GM19238 (cell line): ENCODE results near the gene WDR27.
"Not testable (repeated sequence)": the region's sequence is repeated elsewhere in the genome, so short reads cannot be mapped to it uniquely, and the experiment has no call there.

ENCODE experiments used
- DNase-seq: peaks from one replicate; pipeline ENCODE4 v3.0.0; 2011; ENCODE audit warnings: low spot score; ENCODE audit not compliant: insufficient read length

WDR27 gene

DNA sequence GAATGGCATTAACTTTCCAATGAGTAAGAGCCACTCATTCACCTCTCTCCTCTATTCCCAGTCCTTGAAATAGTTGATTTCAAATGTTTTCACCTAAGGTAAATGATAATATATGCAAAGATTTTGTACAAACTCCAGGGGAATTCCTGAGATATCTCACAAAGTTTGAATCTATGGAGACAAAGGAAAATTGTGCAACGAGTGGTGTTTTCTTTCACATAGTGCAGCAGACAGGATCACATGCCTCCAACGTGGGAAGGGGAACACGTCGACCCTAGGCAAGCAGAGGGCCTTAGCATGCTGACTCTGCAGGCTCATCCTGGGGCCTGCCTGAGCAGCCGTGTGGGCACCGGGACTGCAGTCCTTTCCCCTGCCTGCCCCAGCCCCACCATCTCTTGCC lies 252.6 kb downstream of the WDR27 start:
- DNase-seq: no peak

DNA sequence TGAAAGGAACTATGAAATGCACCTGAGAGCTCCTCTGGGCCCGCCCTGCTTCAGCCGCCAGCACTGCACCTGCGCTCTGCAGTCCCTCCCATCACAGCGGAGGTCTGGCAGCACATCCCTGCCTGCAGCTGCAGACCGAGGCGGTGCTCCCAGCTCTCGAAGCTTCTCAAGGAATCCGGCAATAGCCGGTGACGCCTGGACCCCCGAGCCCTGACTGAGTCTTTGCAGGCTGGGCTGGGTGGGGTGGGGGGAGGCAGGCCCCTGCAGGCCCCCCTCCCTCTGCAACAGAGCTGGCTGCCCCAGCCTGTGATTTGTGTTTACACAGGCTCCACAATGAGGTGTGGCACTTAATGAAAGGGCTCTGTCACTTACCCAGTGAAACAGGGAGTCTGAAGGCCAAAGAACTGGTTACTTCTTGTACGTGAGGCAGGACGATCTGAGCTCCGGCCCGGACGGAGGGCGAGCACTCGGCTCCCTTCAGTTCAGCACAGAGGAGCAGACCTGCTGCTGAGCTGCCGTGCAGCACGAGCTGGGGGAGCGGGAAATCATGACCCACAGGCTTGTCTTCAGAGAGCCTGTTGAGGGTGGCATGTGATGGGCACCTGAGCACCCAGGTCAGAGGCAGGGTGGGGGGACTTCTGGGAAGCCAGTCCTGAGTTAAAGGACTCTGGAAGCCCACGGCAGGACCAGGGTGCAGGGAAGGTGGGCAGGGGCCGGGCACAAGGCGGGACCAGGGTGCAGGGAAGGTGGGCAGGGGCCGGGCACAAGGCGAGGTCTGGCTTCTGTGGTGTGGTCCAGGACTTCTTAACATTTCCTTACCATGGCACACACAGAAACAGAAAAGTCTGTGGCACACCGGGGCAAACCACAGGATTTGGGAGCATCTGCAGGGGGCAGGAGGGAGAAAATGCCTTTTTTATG lies 255.9 kb downstream of the WDR27 start:
- DNase-seq: no peak

DNA sequence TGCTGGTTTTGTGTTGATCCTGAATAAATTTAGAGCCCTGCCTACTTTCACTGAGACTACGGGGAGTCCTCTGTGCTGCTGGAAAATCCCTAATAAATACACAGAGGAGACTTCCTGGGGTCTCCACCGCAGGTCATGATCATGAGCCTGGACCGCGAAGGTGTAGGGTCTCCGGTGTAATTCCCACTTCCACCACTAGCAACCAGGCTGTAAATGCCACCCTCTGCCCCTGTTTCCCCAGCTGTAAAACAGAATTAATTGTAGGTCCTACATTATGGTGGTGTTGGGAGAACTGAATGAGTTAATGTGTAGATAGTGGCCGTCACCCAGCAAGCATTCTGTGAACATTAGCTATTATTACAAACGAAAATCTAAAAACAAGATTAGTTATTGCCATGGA lies 256.6 kb downstream of the WDR27 start:
- no peak for DNase-seq

DNA sequence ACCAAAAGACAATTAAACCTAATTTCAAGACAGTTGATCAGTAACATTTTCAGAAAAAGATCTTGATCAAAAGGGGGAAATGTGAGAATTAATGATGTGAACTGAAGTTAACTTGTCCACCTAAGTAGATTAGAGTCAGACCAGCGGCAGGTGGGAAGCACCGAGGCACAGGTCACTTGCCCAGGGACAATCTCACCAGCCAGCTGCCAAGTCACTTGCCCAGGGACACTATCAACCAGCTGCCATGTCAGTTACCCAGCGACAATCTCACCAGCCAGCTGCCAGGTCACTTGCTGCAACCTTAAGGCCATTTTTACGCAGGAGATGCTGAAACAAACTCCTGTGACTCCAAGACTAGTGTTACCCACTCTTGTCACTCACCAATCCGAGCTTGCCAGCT lies 260.5 kb downstream of the WDR27 start:
- DNase-seq: no peak

DNA sequence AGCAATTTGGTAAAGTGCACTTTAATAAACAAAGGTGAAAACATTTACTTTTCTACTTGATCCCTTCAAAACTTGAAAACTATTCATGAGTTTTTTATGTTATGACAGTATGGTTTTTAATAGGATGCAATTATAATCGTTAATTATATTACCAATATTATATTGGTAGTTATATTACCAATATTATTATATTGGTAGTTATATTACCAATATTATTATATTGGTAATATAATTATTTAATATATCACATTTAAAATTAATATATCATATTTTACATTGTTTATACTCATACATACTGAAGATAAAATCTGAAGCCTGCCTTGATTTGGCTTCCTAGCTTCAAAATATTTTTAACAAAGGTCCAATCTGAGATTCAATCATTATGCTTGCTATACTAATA lies 262.1 kb downstream of the WDR27 start:
- no peak for DNase-seq

DNA sequence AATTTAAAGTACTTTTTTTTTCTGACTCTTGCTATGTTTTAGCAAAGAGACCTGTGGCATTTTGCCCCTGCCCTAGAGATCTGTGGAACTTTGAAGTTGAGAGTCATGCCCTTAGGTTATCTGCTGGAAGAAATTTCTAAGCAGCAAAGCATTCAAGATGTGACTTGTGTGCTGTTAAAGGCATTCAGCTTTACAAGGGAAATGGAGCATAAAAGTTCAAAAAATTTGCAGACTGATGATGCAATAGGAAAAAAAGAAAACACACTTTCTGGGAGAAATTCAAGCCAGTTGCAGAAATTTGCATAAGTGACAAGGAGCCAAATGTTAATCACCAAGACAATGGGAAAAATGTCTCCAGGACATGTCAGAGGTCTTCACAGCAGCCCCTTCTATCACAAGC lies 267.3 kb downstream of the WDR27 start:
- DNase-seq: not testable (repeated sequence)

DNA sequence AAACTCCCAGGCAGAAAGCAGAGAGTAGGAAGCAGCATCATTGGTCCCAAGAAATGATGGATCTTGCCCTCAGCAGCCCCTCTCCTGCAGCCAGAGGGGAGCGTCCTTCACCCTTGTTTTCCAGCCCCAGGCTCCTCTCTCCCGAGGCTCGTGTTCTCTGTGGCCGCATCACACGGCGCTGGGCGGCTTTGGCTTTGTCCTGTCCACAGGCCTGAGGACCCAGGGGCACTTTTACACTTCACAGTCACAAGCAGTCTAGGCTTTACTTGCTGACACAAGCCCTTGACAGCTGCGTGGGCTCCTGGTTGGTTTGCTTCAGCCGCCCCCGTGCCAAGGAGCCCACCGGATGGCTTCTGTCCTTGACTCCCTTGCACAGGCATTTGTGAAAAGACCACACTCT lies 272.8 kb downstream of the WDR27 start:
- DNase-seq: no peak

DNA sequence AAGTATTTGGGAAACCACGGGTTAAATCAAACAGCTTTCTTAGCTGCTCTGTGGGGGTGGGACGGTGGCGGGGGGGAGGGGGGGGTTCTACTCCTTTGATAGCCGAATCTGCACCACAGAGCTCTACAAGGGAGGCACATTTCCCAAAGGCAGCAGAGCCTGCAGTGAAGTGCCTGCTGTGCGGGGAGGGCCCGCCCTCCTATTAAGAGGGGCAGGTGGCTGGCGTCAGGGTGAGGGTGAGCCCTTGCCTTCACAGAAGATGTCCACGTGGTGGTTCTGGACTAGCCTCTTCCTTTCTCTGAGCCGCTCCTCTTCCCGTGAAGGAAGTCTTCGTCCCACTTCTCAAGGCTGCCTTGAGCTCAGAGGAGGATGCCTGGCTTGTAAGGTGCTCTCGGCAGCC lies 273.3 kb downstream of the WDR27 start:
- no peak for DNase-seq

DNA sequence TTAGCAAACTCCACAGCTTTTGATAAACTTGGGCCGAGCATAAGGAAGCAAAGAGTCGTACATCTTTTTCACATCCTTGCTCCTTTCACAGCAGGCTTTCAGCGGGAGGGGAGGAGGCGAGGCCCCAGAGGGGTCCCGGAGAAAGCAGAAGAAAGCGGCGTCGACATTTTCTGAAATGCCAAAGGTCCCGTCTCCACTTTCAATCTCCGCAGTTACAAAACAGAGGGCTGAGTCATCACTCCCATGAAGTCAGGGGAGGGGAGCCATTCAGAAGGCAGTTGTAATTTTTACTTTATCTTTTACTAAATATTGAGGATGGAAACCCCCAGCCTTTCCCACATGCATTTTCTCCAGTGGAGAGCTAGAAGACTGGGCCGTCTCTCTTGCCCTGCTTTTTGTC lies 274.0 kb downstream of the WDR27 start:
- no peak for DNase-seq

DNA sequence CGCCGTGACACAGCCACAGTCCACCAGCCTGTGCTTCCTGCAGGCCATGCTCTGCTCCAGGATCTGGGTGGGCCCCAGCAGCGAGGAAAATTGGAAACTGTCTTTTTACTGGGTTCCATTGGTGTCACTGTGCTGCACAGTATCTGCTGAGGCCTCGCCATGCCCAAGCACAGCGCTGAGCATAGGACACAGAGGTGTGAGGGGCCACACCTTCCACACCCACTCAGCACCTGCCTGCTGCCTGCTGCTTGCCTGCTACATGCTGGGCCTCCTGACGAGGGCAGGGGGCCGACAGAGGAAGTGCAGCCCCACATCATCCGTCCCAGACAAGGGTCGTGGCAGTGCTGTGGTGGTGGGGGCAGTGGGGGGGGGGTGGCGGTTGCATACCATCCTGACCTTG lies 275.2 kb downstream of the WDR27 start:
- DNase-seq: no peak

DNA sequence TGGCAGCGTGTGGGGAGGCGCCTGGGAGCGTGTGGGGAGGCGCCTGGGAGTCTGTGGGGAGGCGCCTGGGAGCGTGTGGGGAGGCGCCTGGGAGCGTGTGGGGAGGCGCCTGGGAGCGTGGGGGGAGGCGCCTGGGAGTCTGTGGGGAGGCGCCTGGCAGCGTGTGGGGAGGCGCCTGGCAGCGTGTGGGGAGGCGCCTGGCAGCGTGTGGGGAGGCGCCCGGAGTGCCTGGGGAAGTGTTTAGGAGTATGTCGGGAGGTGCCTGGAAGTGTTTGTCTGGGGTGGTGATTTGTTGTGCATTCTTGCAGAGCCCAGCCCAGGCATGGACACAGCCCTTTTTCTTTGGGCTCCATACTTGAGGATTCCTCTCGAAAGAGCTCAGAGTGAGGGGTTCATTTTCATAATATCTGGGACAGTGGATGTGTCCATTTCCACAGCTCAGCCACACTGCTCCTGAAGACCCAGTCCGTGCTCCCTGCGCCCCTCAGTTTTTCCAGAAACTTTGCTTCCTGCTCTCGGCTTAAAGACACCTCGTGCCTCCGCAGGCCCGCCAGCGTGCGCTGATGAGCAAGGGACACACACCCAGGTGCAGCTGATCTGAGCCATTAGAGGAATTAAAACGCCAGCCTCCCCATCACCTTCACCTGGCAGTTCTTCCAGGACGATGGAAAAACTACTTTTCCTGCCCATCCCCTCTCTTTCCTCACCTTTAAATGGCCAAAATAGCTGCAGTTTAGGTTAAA lies 276.0 kb downstream of the WDR27 start:
- no peak for DNase-seq

DNA sequence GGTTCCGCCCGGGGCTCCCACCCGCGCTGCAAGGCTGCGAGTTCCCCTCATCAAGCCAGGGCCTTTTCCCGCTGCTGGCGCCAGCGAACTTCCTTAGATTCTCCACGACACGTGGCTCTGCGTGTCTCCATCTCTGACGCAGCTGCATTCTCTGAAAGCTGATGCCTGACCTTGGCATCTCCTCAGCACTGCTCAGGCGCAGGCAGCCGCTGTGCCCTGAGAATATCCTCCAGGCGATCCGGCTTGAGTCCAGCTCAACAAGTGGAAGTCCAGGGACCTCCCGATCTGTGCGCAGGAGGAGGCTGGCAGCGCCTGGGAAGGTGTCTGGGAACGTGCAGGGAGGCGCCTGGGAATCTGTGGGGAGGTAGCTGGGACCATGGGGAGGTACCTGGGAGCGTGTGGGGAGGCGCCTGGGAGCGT lies 277.0 kb downstream of the WDR27 start:
- no peak for DNase-seq

DNA sequence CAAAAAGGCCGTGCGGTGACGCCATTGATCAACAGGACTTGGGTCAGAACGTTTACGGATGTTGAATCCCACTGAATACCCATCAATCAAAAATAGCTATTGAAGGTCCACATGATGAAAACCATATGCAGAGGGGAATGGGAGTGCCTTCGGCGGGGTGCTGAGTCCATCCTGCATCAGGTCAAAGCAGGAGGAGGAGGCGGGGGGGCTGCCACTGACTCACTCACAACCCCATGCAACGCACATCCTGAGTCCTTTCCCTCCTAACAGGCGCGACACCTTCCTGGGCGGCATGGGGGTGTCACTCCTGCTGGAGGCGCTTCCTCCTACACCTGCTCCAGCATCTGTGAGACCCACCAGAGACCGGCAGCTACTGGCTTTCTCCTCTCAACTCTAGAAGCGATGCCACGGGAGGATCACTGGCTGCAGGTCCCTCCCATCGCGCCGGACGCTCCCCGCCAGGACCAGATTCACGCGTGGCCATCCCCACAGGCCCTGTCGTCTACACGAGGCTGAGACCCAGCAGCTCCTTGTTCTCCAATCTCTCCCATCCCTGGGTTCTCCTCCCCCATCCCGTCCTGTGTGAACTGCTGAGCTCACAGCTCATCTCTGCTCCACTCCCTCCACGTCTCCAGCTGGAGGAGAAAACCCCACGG lies 277.6 kb downstream of the WDR27 start:
- DNase-seq: no peak

DNA sequence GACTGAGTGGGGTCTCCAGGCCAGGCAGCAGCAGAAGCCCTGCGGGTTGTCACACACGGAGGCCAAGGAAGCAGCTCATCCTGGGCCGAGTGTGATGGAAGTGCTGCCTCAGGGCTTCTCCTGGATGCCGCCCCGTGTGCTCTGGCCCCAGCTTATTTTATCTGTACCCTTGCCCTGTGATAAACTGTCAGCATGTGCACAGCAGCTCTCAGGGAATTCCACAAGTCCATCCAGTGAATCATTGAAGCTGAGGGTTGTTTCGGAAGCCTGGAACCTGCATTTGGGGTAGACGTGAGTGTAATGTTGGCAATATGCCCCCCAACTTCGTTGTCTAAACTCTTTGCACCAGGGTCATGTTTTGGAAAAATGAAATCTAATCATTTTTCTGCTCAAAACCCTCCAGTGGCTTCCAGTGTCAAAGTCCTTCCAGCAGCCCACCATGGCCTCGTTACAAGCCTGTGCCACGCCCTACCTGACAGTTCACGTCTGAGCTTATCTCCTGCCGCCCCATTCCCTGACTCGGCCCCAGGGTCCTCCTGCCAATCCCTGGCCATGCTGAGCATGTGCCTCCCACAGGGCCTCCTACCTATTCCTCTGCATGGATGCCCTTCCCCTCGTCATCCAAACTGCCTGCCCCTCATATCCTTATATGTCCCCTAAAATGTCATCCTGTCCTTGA lies 280.1 kb downstream of the WDR27 start:
- DNase-seq: no peak

DNA sequence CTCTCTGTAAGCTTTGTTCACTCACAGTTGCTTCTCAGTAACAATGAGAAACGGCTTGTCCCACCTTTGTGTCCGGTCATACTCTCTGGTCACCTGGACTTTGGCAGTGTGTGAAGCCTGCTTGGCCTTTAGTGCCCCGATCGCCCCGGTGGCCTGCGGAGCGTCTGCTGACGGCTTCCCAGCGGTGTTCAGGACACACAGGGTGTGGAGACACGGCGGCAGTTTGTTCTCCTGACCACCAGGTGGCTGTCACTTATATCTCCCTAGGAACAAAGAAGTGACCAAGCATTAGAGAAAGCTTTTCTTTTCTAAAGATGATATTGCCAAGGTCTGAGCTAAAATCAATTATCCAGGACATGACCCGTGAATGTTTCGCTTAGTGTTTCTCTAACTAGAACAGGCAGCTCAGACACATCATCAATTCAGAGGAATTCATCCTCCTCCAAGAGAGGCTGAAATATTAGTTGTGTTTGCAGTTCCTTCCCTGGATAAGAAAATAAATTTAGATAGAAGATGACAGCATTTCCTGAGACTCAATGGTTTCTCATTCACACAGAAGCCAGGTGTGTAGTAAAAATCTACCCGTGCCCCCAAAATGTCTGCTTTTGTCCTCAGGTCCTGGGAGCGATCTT lies 280.8 kb downstream of the WDR27 start:
- DNase-seq: no peak

DNA sequence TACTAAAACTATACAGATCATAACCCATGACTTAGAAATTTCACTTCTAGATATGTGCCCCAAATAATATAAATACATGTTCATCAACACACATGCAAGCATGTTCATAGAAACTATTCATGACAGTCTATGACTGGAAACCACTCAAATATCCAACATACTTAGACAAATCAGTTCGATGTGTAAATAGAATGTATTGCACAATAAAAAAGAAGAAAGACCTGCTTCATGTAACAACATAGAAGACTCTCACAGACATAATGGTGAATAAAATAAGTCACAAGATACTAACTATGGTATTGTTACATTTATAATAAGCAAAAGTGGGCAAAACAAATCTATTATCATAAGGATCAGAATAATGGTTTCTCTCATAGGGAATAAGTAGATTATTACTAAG lies 284.7 kb downstream of the WDR27 start:
- DNase-seq: no peak

DNA sequence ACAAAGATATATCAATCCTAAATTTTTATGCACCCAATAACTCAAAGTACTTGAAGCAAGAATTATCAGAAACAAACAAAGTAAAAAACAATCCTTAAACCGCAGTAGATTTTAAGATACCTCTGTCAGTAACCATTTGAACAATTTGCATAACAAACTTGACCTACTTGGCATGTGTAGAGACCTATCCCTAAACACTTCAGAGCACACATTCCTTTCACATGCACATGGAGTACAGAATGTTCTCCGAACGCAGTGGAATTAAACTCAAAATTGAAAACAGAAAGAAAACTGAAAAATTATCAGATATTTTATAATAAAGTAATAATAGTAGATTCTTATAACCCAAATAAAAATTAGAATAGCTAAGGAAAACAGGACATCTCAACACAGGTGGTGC lies 285.6 kb downstream of the WDR27 start:
- DNase-seq: no peak

DNA sequence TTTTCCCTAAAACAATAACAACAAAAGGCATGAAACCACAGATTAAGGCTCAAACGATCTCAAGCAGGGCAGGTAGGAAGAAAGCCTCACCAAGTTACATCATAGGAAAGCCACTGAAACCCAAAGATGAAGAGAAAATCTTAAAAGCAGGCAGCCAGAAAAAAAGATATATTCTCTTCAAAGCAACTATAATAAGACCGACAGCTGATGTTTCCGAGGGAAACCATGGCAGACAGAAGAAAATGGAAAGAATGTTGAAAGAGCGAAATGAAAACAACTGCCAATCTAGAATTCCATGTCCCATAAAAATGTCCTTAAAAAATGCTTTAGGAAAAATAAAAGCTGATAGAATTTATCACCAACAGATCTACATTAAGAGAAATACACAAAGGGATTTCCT lies 286.6 kb downstream of the WDR27 start:
- DNase-seq: no peak

DNA sequence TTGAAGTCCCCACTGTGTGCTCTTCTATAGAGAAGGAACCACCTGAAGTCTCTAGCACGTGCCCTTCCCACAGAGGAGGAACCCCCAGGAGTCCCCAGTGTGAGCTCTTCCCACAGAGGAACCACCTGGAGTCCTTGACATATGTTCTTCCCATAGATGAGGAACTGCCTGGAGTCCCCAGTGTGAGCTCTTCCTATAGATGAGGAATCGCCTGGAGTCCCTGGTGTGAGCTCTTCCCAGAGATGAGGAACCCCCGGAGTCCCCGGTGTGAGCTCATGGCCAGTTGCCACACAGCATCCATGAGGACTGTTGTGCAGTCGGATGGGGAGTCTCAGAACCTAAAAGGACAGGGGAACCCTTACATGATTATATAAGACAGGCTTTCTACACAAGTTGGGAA lies 290.1 kb downstream of the WDR27 start:
- DNase-seq: no peak

DNA sequence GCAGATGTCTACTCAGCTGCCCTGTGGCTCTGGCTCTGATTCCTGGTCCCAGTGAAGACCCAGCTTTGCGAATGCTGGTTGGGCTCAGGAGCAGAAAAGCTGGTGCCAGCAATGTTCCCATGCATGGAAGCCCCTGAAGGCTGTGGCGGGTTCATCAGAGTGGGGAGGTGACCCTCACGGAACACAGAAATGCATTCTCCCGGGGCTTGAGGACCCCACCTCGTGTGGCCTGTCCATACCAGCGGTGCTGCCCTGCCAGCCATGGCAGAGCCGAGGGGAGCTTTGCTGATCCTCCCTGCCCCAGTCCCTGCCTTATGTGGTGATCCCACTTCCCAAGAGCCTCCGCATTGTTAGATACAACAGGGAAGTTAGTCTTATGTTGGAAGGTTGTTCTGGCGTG lies 290.5 kb downstream of the WDR27 start:
- no peak for DNase-seq

DNA sequence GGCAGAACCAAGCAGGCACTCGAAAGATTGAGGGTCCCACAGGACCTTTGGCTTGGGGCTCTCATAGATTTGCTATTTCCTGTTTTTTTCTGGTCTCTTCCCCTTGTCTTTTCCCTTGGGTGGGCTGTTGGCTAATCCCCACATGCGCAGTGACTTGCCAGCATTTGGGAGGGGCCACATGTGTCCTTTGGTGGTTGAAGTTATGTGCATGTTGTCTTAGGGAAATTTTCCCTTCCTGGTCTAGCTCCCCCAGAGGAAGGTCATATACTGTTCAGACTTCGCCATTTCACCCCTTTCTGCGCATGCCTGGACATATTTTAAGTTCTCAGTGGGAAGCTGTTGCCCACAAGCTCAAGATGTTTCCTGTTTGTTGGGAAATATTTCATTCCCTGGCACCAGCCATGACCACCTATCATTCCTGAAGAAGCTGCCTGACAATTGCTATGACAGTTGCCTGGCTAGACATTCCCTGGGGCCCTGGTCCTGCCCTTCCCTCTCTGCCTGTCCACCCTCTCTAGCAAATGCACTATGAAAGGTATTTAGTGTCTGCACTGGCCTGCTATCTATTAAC lies 292.0 kb downstream of the WDR27 start:
- DNase-seq: no peak
